Mesothelial cell of epicardium (in vitro differentiated cells): ENCODE data around the gene LOXL3. TPM values are rescaled to one million over a fixed set of nuclear protein-coding genes. Genes with fewer than 3 reads are reported as not detected.
A peak's percentile ranks its signal among the peaks of the same experiment; 100 is the strongest.

Source experiments
- DNase-seq, 2 experiments: peaks; one replicate each; pipeline ENCODE4 v3.0.0; 2021; ENCODE audit warnings: low spot score in 2 of 2; ENCODE audit not compliant: unreplicated experiment in 2 of 2
- H3K27ac Mint-ChIP-seq: 2 replicates; pipeline ENCODE4 v1.8.0; 2021; ENCODE audit warnings: mixed read lengths
- H3K27me3 Mint-ChIP-seq: 2 replicates; pipeline ENCODE4 v1.8.0; 2021; ENCODE audit warnings: low read depth, mixed read lengths
- H3K36me3 Mint-ChIP-seq: 2 replicates; pipeline ENCODE4 v1.8.0; 2021; ENCODE audit warnings: mixed read lengths
- H3K4me1 Mint-ChIP-seq: 2 replicates; pipeline ENCODE4 v1.8.0; 2021; ENCODE audit warnings: mixed read lengths
- H3K4me3 Mint-ChIP-seq: 2 replicates; pipeline ENCODE4 v1.8.0; 2021; ENCODE audit warnings: mild to moderate bottlenecking, moderate library complexity, mixed read lengths
- H3K9me3 Mint-ChIP-seq: 2 replicates; pipeline ENCODE4 v1.8.0; 2021; ENCODE audit warnings: mixed read lengths
- CTCF ChIP-seq: fragments of 200-600 bp; sonication (generic); IDR thresholded peaks from one replicate; pipeline ENCODE4 v1.5.0; 2021; ENCODE audit warnings: antibody characterized with exemption; ENCODE audit not compliant: unreplicated experiment
- total RNA-seq: library from RNA; stranded (reverse); gene quantifications from 3 replicates; pipeline ENCODE4 v1.2.1, GENCODE V29; 2021

LOXL3 gene
- 20.3 to 26.7 TPM (median 21.9 TPM) in 3 replicates for total RNA-seq

DNA sequence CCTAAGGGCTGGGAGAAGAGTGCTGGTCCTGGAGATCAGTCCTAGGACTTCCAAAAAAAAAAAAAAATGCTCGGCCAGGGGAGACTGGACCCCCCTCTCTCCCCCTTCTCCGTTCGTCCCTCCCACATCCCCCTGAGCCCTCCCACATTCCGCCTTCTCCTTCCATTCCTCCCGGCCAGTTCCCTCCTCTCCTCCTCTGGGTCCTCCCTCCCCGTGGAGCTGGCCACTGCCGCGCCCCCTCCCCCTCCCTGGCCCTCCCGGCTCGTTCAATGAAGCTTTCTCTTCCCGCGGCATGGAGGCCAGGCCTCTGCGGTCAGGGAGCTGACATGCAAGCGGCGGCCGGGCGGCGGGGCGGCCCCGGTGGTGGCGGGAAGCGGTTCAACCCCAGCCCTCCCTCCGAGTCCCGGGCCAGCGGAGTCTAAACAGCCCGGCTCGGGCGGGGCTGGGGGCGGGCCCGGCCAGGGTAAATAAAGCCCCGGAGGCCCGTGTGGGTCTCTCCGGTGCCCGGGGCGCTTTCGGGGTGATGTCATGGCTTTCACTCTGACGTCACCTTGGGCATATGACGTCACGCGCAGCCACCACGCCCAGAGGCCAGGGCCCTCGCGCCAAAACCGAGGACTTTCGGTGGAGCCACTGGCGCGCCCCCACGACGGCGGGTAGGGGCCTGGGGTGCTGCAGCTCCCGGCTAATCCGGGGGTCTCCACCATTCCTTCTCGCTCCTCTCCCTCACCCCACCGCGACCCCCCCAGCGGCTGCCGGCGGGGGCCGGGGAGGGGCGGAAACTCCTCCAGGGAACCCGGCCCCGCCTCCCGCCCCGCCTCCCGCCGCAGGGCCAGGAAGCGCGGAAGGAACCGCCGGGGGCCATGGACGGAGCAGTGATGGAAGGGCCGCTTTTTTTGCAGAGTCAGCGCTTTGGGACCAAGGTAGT, at the start of gene LOXL3, which contains the start of gene DOK1:
LOXL3 (minus strand) TSS at position 51 of the 928 bp plus-strand sequence. CDS start 1,308 bp downstream, outside the sequence.
DOK1 (plus strand) TSS at position 829 of the 928 bp plus-strand sequence; CDS start at position 864, 35 bp downstream.
- peaks cover 24% of the 10 kb centered on the region for H3K4me1 Mint-ChIP-seq
- peaks cover 19% of the 10 kb centered on the region for H3K27me3 Mint-ChIP-seq
- H3K27ac Mint-ChIP-seq: peak within 1 kb of the TSS; percentile 87
- H3K4me3 Mint-ChIP-seq: peak within 1 kb of the TSS; percentile 79
- H3K36me3 Mint-ChIP-seq: peaks cover 3% of the 10 kb centered on the region
- no peaks in the 10 kb centered on the region for H3K9me3 Mint-ChIP-seq
- no peak for TF ChIP-seq CTCF
- DNase-seq: peak; percentile 65 to 82

- TF ChIP-seq CTCF: no peak
- H3K27me3 Mint-ChIP-seq: peaks cover 17% of the 10 kb centered on the region
- no peaks in the 10 kb centered on the region for H3K4me1 Mint-ChIP-seq
- no peak for DNase-seq
- no peaks in the 10 kb centered on the region for H3K36me3 Mint-ChIP-seq
- no peaks in the 10 kb centered on the region for H3K9me3 Mint-ChIP-seq
- H3K27ac Mint-ChIP-seq: no peak overlapping the region
- H3K4me3 Mint-ChIP-seq: no peak overlapping the region
Observed at GRCh38 chr2:74602586-74603281, 49.0 kb upstream of the LOXL3 start.

- Mint-ChIP-seq H3K9me3 (no peaks in the 10 kb centered on the region), H3K27ac (no peak overlapping the region), H3K27me3 (peaks cover 22% of the 10 kb centered on the region), H3K4me3 (no peak overlapping the region), H3K36me3 (no peaks in the 10 kb centered on the region), H3K4me1 (no peaks in the 10 kb centered on the region)
- TF ChIP-seq CTCF: no peak
- DNase-seq: no peak
Observed at GRCh38 chr2:74599676-74600075, 45.9 kb upstream of the LOXL3 start.

DNA sequence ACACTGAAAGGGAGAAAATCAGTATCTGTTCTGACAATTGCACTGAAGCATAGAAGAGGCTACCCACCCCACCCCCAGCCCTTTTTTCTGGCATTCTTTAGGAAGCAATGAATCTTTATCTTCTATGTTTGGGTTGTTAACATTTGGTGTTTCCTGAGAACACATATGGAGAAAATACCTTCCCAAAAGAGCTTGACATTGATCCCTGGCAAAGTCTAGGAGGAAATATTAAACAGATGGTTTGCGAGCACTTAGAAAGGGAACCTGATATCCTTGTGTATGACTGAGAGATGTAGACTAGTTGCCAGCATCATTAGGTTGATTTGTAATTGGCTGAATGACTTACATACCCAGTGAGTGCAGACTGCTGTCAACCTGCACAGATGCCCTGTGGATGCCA, 43.7 kb upstream of the LOXL3 start:
- no peak for TF ChIP-seq CTCF
- H3K9me3 Mint-ChIP-seq: no peaks in the 10 kb centered on the region
- H3K36me3 Mint-ChIP-seq: no peaks in the 10 kb centered on the region
- peaks cover 22% of the 10 kb centered on the region for H3K27me3 Mint-ChIP-seq
- H3K27ac Mint-ChIP-seq: no peak overlapping the region
- no peak for DNase-seq
- no peaks in the 10 kb centered on the region for H3K4me1 Mint-ChIP-seq
- H3K4me3 Mint-ChIP-seq: no peak overlapping the region

- TF ChIP-seq CTCF: no peak
- no peak for DNase-seq
- H3K27me3 Mint-ChIP-seq: peaks cover 20% of the 10 kb centered on the region
- H3K4me1 Mint-ChIP-seq: no peaks in the 10 kb centered on the region
- no peak overlapping the region for H3K4me3 Mint-ChIP-seq
- no peaks in the 10 kb centered on the region for H3K9me3 Mint-ChIP-seq
- H3K36me3 Mint-ChIP-seq: no peaks in the 10 kb centered on the region
- H3K27ac Mint-ChIP-seq: no peak overlapping the region
Observed at GRCh38 chr2:74596584-74596983, 42.8 kb upstream of the LOXL3 start.
